Esophagus squamous epithelium (tissue), 5 donors: Measurements from ENCODE around the gene NAXE. TPM values are rescaled to one million over a fixed set of nuclear protein-coding genes. Genes with fewer than 3 reads are reported as not detected.

Experiments
- DNase-seq: peaks from one replicate; lab custom pipeline; 2025; lab: John Stamatoyannopoulos, UW
- H3K27ac ChIP-seq, 4 donors: fragments of 200-600 bp; sonication (generic); one replicate each; pipeline ENCODE4 v1.5.1; 2016 to 2019; ENCODE audit warnings: mild to moderate bottlenecking in 1 of 4
- H3K27me3 ChIP-seq, 4 donors: fragments of 200-600 bp; sonication (generic); 1 replicate in 3 of 4; 2 replicates in 1 of 4; pipeline versions ENCODE4 v1.5.1 to v1.6.0; 2017 to 2021; ENCODE audit warnings: antibody characterized with exemption in 1 of 4
- H3K36me3 ChIP-seq, 3 donors: fragments of 200-600 bp; sonication (generic); one replicate each; pipeline ENCODE4 v1.5.1; 2016 to 2019
- H3K4me1 ChIP-seq, 3 donors: fragments of 200-600 bp; sonication (generic); one replicate each; pipeline ENCODE4 v1.5.1; 2017 to 2019
- H3K4me3 ChIP-seq, 4 donors: fragments of 200-600 bp; sonication (generic); 1 replicate in 3 of 4; 2 replicates in 1 of 4; pipeline ENCODE4 v1.5.1; 2016 to 2019; ENCODE audit warnings: mild to moderate bottlenecking in 2 of 4, moderate library complexity in 1 of 4
- H3K9me3 ChIP-seq, 3 donors: fragments of 200-600 bp; sonication (generic); one replicate each; pipeline ENCODE4 v1.5.1; 2016 to 2019
- CTCF ChIP-seq, 6 experiments: fragments of 450-650 bp in 4 of 6; fragments of 200-600 bp in 2 of 6; sonication (generic) in 2 of 6; IDR thresholded peaks; one replicate each; pipeline ENCODE4 v1.5.1; 2016 to 2019; ENCODE audit warnings: antibody characterized with exemption in 6 of 6, mild to moderate bottlenecking in 4 of 6, moderate library complexity in 4 of 6
- POLR2A ChIP-seq, 4 donors: fragments of 450-650 bp; IDR thresholded peaks; one replicate each; pipeline ENCODE4 v1.6.1; 2017; ENCODE audit warnings: antibody characterized with exemption in 4 of 4, mild to moderate bottlenecking in 4 of 4, moderate library complexity in 3 of 4
- WGBS, 2 donors: methylation state at CpG; one replicate each; pipeline ENCODE4 v1.1.5; 2018; 5-methylcytosine and 5-hydroxymethylcytosine counted together
- intact Hi-C: fragments of 100-400 bp; cut with DNase I; formaldehyde crosslinking; loops from one replicate; pipeline ENCODE4 v1.15.0; 2022
- total RNA-seq, 4 donors: library from RNA; depleted of rRNA; stranded (reverse); fragments of >200 nt; gene quantifications; one replicate each; pipeline ENCODE4 v1.1.0, GENCODE V29; 2016
- donor health status: DM: yes; HTN: yes; CAD: no.

Gene NAXE
- total RNA-seq, 4 donors from 2014 or later: 36.5 to 64.4 (median 52.8) TPM

DNA sequence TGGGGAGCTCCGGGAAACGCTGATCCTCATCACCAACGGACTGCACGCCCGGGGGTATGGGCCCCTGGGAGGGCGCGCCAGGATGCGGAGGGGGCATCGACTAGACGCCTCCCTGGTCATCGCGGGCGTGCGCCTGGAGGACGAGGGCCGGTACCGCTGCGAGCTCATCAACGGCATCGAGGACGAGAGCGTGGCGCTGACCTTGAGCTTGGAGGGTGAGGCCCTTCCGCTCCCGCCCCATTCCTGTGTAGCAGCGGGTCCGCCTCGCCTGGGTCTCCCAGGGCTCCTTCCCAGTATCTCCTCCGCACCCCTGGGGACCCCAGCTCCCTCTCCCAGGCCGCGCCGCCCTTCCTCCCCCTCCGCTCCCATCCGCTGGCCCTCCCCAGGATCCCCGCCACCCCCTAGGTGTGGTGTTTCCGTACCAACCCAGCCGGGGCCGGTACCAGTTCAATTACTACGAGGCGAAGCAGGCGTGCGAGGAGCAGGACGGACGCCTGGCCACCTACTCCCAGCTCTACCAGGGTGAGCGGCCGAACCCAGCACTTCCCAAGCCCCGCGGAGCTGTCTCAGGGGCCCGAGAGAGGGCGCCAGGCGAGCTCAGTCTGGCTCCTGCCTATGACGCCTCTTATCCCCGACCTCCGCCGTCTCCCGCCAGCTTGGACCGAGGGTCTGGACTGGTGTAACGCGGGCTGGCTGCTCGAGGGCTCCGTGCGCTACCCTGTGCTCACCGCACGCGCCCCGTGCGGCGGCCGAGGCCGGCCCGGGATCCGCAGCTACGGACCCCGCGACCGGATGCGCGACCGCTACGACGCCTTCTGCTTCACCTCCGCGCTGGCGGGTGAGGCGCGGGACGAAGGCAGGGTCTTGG is 32.6 kb downstream of the NAXE start:
- peak overlapping the region; percentile 20 to 65 (median 38) for H3K4me3 ChIP-seq
- H3K36me3 ChIP-seq: no peaks in the 10 kb centered on the region
- 8 to 21% methylated on average over 5 to 17 of the region's 87 CpGs for WGBS, 2 donors
- peaks cover 13 to 100% (median 27%) of the 10 kb centered on the region in 4 donors for H3K27me3 ChIP-seq
- peaks cover 21 to 26% (median 24%) of the 10 kb centered on the region in 3 donors for H3K4me1 ChIP-seq
- no peak for TF ChIP-seq POLR2A (IDR thresholded peaks at IDR 0.05)
- peak in 2 of 6 experiments; percentile 12 to 23 for TF ChIP-seq CTCF (IDR thresholded peaks at IDR 0.05)
- DNase-seq: no peak
- peak overlapping the region in 1 of 4 donors; percentile 30 for H3K27ac ChIP-seq
- H3K9me3 ChIP-seq: no peaks in the 10 kb centered on the region
- intact Hi-C loops: no loop called here

GRCh38 chr1:156624814-156625435 is 33.3 kb downstream of the NAXE start:
- Histone ChIP-seq H3K27ac (peak overlapping the region in 1 of 4 donors; percentile 30), H3K9me3 (no peaks in the 10 kb centered on the region), H3K4me1 (peaks cover 21 to 26% (median 24%) of the 10 kb centered on the region in 3 donors), H3K27me3 (peaks cover 13 to 100% (median 27%) of the 10 kb centered on the region in 4 donors), H3K4me3 (peak overlapping the region; percentile 20 to 65 (median 38)), H3K36me3 (no peaks in the 10 kb centered on the region)
- intact Hi-C loops: no loop called here
- 4% methylated on average over 11 of the region's 55 CpGs; no CpG with 5 or more reads in 1 of the 2 donors for WGBS, 2 donors
- TF ChIP-seq POLR2A (IDR thresholded peaks at IDR 0.05) (no peak), CTCF (IDR thresholded peaks at IDR 0.05) (no peak)
- DNase-seq: no peak

- Histone ChIP-seq H3K27me3 (peaks cover 13 to 100% (median 27%) of the 10 kb centered on the region in 4 donors), H3K4me1 (peaks cover 21 to 26% (median 24%) of the 10 kb centered on the region in 3 donors), H3K4me3 (peak overlapping the region in 3 of 4 donors; percentile 34 to 65 (median 42)), H3K9me3 (no peaks in the 10 kb centered on the region), H3K27ac (no peak overlapping the region), H3K36me3 (no peaks in the 10 kb centered on the region)
- DNase-seq: no peak
- 0 to 1% methylated on average over 22 to 24 of the region's 45 CpGs for WGBS, 2 donors
- TF ChIP-seq CTCF (IDR thresholded peaks at IDR 0.05) (peak; percentile 60 to 82 (median 78)), POLR2A (IDR thresholded peaks at IDR 0.05) (no peak)
- intact Hi-C loops: loop anchor here (2.0 kb wide), 1 partner anchor 31 kb away; no protein-coding TSS in a partner anchor
Measured at GRCh38 chr1:156625436-156626078, 34.0 kb downstream of the NAXE start.

- H3K27me3 ChIP-seq: peaks cover 13 to 100% (median 27%) of the 10 kb centered on the region in 4 donors
- WGBS, 2 donors: 40 to 41% methylated on average over 4 of the region's 4 CpGs
- peaks cover 21 to 26% (median 24%) of the 10 kb centered on the region in 3 donors for H3K4me1 ChIP-seq
- H3K9me3 ChIP-seq: no peaks in the 10 kb centered on the region
- H3K36me3 ChIP-seq: no peaks in the 10 kb centered on the region
- intact Hi-C loops: loop anchor here (2.0 kb wide), 1 partner anchor 31 kb away; no protein-coding TSS in a partner anchor
- no peak for DNase-seq
- no peak overlapping the region for H3K27ac ChIP-seq
- peak overlapping the region in 1 of 4 donors; percentile 65 for H3K4me3 ChIP-seq
- TF ChIP-seq CTCF (IDR thresholded peaks at IDR 0.05) (peak in 1 of 6 experiments; percentile 4), POLR2A (IDR thresholded peaks at IDR 0.05) (no peak)
Measured at GRCh38 chr1:156626079-156626438, 34.5 kb downstream of the NAXE start.
